Putamen (tissue), 1 donor: ENCODE data around the gene CREB3.

Experiments used
- DNase-seq: peaks from one replicate; pipeline ENCODE4 v3.0.0-alpha.2; 2016; ENCODE audit warnings: low spot score

CREB3 gene

DNA sequence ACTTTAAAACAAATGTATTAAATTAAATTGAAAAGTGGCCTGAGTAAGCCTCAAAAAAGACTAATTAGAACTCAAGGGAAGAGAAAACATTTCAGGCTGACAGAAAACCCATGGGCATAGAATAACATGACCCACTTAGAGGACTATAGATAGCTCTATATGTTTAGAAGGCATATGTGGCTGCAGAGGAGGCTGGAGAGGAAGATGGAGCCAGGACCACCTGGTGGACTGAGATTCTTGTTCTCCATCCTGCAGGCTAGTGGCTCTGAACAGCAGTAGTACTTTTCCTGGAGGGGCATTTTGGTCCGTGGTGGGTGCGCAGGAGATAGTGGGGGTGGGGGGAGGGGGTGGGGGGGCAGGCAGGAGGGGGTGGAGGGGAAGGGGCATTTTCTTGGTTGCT is 48.6 kb downstream of the CREB3 start:
- no peak for DNase-seq

DNA sequence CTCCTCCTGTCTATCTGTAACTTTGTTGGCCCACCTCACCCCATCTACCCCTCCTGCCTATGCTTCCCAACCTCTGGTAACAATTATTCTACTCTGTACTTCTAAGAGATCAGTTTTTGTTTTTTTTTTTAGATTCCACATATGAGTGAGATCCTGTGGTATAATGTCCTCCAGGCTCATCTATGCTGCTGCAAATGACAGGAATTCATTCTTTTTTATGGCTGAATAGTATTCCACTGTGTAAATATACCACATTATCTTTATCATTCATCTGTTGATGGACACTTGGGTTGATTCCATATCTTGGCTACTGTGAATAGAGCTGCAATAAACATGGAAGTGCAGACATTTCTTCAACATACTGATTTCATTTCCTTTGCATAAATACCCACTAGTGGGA is 51.0 kb downstream of the CREB3 start:
- no peak for DNase-seq
